Hepatocyte (in vitro differentiated cells): Measurements from ENCODE around the gene CRKL.

ENCODE experiments used
- EZH2 ChIP-seq: fragments of 200-600 bp; sonication (generic); IDR thresholded peaks from 2 replicates; pipeline ENCODE4 v1.6.1; 2016; ENCODE audit warnings: antibody characterized with exemption, mild to moderate bottlenecking, borderline replicate concordance
- EZH2phosphoT487 ChIP-seq: fragments of 200-600 bp; sonication (generic); IDR thresholded peaks from one replicate; pipeline ENCODE4 v1.6.1; 2018; ENCODE audit warnings: antibody characterized with exemption, mild to moderate bottlenecking, low read depth, moderate library complexity; ENCODE audit not compliant: unreplicated experiment, severe bottlenecking
- TF ChIP-seq, protein P1 (sequence below): fragments of 200-600 bp; sonication (generic); IDR thresholded peaks from 2 replicates; pipeline ENCODE4 v1.5.1; 2016; ENCODE audit warnings: antibody characterized with exemption, mild to moderate bottlenecking; ENCODE audit not compliant: poor library complexity

DNA sequence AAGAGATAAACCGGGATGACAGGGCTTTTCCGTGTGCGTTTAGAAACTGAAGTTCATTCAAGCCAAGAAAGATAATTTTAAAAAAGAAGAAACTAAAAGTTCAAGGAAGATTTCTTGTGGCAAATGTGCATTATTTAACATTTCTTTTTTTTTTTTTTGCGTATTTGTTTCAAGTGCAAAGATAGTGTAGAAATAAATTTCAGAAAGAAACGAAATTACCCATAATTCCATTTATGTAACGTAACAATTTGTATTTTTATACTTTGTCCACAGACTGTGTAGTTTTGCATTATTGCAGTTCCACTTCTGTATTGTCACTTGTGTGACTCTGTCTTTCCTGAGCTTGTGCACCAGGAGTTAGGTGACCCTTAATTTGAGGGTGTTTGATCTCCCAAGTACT, 34.4 kb upstream of the CRKL start:
- TF ChIP-seq, protein P1, sequence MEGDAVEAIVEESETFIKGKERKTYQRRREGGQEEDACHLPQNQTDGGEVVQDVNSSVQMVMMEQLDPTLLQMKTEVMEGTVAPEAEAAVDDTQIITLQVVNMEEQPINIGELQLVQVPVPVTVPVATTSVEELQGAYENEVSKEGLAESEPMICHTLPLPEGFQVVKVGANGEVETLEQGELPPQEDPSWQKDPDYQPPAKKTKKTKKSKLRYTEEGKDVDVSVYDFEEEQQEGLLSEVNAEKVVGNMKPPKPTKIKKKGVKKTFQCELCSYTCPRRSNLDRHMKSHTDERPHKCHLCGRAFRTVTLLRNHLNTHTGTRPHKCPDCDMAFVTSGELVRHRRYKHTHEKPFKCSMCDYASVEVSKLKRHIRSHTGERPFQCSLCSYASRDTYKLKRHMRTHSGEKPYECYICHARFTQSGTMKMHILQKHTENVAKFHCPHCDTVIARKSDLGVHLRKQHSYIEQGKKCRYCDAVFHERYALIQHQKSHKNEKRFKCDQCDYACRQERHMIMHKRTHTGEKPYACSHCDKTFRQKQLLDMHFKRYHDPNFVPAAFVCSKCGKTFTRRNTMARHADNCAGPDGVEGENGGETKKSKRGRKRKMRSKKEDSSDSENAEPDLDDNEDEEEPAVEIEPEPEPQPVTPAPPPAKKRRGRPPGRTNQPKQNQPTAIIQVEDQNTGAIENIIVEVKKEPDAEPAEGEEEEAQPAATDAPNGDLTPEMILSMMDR: no peak
- TF ChIP-seq EZH2: no peak
- TF ChIP-seq EZH2phosphoT487: no peak
